Measurements from ENCODE around the gene BHMT2. TPM values are rescaled to one million over a fixed set of nuclear protein-coding genes. Genes with fewer than 3 reads are reported as not detected.
A peak's percentile ranks its signal among the peaks of the same experiment; 100 is the strongest.

BHMT2 gene
- total and polyA plus RNA-seq, 2 of the 4 experiments (the other 2 are of a cell fraction): 0.36 to 0.60 TPM

GRCh38 chr5:79023947-79024346, 45.6 kb upstream of the BHMT2 start:
- Histone ChIP-seq H3K9me1 (ENCODE audit: insufficient read depth, low read length) (peaks cover 5% of the 10 kb centered on the region), H2AK9ac (replicated peaks; ENCODE audit: low read depth, low read length, poor library complexity) (no peak overlapping the region), H3K9me3 (ENCODE audit: control insufficient read depth, insufficient read depth, low read length) (no peaks in the 10 kb centered on the region), H2AFZ (replicated peaks; ENCODE audit: low read length, poor library complexity) (no peak overlapping the region), H4K8ac (ENCODE audit: low read depth in 2 of 2, low read length in 2 of 2) (peak overlapping the region in 1 of 2 experiments; percentile 8; a peak in 1 of 4 replicates), H3K4me2 (ENCODE audit: low read depth, low read length) (peak overlapping the region; percentile 69), H2BK20ac (ENCODE audit: low read depth, low read length) (peak overlapping the region; percentile 27; the same call in 1 of the 2 replicates), H4K20me1 (ENCODE audit: insufficient read depth, low read length) (no peaks in the 10 kb centered on the region), H3K27ac (ENCODE audit: insufficient read depth, low read length) (no peak overlapping the region), H2AK5ac (ENCODE audit: low read depth, low read length) (no peak overlapping the region), H3K9ac (ENCODE audit: low read depth, low read length) (no peak overlapping the region; the same call in 1 of the 2 replicates), H2BK120ac (ENCODE audit: low read depth, low read length) (peak overlapping the region; percentile 30; the same call in 1 of the 2 replicates), H3K36me3 (ENCODE audit: control insufficient read depth, insufficient read depth, low read length) (no peaks in the 10 kb centered on the region), H3K23ac (ENCODE audit: low read depth, low read length) (no peak overlapping the region), H2BK5ac (ENCODE audit: low read depth, low read length, poor library complexity, severe bottlenecking) (no peak overlapping the region), H3K4me1 (ENCODE audit: control insufficient read depth, insufficient read depth, low read length) (peaks cover 5% of the 10 kb centered on the region), H3K4ac (ENCODE audit: low read depth, low read length) (no peak overlapping the region), H4K91ac (ENCODE audit: insufficient read depth, low read depth, low read length) (no peak overlapping the region), H3K56ac (ENCODE audit: extremely low read depth, insufficient read depth, low read length) (no peak overlapping the region), H3K27me3 (ENCODE audit: control insufficient read depth, insufficient read depth, low read length) (peaks cover 8% of the 10 kb centered on the region), H3K18ac (ENCODE audit: low read depth, low read length) (peak overlapping the region; percentile 33; the same call in 1 of the 2 replicates), H2BK15ac (ENCODE audit: low read depth, low read length) (0 out of 3 replicates have a peak overlapping the region, but pooled peaks have one; percentile 3), H4K5ac (ENCODE audit: low read depth, low read length) (no peak overlapping the region), H3K4me3 (ENCODE audit: insufficient read depth, low read depth, low read length) (no peak overlapping the region), H3K14ac (replicated peaks; ENCODE audit: low read depth, low read length) (no peak overlapping the region), H3K79me1 (ENCODE audit: low read depth in 1 of 2, low read length in 2 of 2) (no peaks in the 10 kb centered on the region)
- DNase-seq (no peak), ATAC-seq (ENCODE audit: low read depth) (no peak)
- WGBS, 2 experiments (ENCODE audit: extremely low coverage in 2 of 2, insufficient read length in 1 of 2): no CpG with 5 or more reads among the region's 1 CpG
- CTCF ChIA-PET: interaction anchor here (0.8 to 9.5 kb wide), 7 partner anchors 79 to 441 kb away, joined by 3 to 115 read pairs (median 4); no protein-coding TSS in a partner anchor
- in situ Hi-C loops (cut with MboI; ENCODE audit: low sequenced_read_pairs): loop anchor here (10.0 kb wide), 1 partner anchor 441 kb away; no protein-coding TSS in a partner anchor
- TF ChIP-seq RFX5 (IDR thresholded peaks at IDR 0.05; ENCODE audit: low read depth, low read length) (no peak), NFE2L2 (IDR thresholded peaks at IDR 0.05; ENCODE audit: low read depth, low read length) (no peak), SMC3 (IDR thresholded peaks at IDR 0.05; ENCODE audit: low read depth, low read length) (no peak), MAZ (IDR thresholded peaks at IDR 0.05; ENCODE audit: borderline replicate concordance, low read depth, low read length) (no peak), USF2 (IDR thresholded peaks at IDR 0.05; ENCODE audit: low read depth, low read length) (no peak), RAD21 (IDR thresholded peaks at IDR 0.05; ENCODE audit: low read length) (no peak), MAFK (IDR thresholded peaks at IDR 0.05; ENCODE audit: low read depth, low read length) (no peak), POLR2A (IDR thresholded peaks at IDR 0.05; ENCODE audit: low read depth, low read length) (no peak), CEBPB (IDR thresholded peaks at IDR 0.05; ENCODE audit: low read depth, low read length) (no peak), CHD1 (IDR thresholded peaks at IDR 0.05; ENCODE audit: low read depth, low read length) (no peak), RCOR1 (IDR thresholded peaks at IDR 0.05; ENCODE audit: insufficient replicate concordance, low read length) (no peak), BHLHE40 (IDR thresholded peaks at IDR 0.05; ENCODE audit: low read depth, low read length) (no peak), MXI1 (IDR thresholded peaks at IDR 0.05; ENCODE audit: borderline replicate concordance, low read depth, low read length) (no peak), FOS (IDR thresholded peaks at IDR 0.05; ENCODE audit: low read depth, low read length) (no peak), ELK1 (IDR thresholded peaks at IDR 0.05; ENCODE audit: borderline replicate concordance, low read depth, low read length) (no peak)
- TF ChIP-seq, protein P1, sequence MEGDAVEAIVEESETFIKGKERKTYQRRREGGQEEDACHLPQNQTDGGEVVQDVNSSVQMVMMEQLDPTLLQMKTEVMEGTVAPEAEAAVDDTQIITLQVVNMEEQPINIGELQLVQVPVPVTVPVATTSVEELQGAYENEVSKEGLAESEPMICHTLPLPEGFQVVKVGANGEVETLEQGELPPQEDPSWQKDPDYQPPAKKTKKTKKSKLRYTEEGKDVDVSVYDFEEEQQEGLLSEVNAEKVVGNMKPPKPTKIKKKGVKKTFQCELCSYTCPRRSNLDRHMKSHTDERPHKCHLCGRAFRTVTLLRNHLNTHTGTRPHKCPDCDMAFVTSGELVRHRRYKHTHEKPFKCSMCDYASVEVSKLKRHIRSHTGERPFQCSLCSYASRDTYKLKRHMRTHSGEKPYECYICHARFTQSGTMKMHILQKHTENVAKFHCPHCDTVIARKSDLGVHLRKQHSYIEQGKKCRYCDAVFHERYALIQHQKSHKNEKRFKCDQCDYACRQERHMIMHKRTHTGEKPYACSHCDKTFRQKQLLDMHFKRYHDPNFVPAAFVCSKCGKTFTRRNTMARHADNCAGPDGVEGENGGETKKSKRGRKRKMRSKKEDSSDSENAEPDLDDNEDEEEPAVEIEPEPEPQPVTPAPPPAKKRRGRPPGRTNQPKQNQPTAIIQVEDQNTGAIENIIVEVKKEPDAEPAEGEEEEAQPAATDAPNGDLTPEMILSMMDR (conservative IDR thresholded peaks at IDR 0.05; ENCODE audit: low read depth, low read length): no peak
- POLR2A ChIA-PET (ENCODE audit: unreplicated experiment): interaction anchor here (0.6 kb wide), 1 partner anchor 436 kb away, joined by 3 read pairs; no protein-coding TSS in a partner anchor
- dilution Hi-C loops (cut with HindIII; ENCODE audit: low sequenced_read_pairs, unreplicated experiment): no loop called here
- intact Hi-C loops (cut with micrococcal nuclease): loop anchor here (2.0 to 10.0 kb wide), 7 partner anchors 42 to 1849 kb away; partner anchors contain the start of genes JMY and TENT2
- BruUV-seq (replicated peaks): no TSS peak

Data from IMR-90 (cell line).